ENCODE measurements around the gene CCNY. TPM values are rescaled to one million over a fixed set of nuclear protein-coding genes. Genes with fewer than 3 reads are reported as not detected.

Gene CCNY
- total and polyA plus RNA-seq, 2 of the 13 experiments (the other 11 are each of a cell fraction or from before 2014, with no cell fraction given) = 48.2 to 54.7 TPM

GRCh38 chr10:35533565-35533964 lies 197.3 kb downstream of the CCNY start:
- no peak for TF ChIP-seq ZNF597 (CRISPR knock-in tag; IDR thresholded peaks at IDR 0.05)
- TF ChIP-seq TOE1 (CRISPR knock-in tag; IDR thresholded peaks at IDR 0.05) = no peak
- no peak for TF ChIP-seq SIX1 (CRISPR knock-in tag; IDR thresholded peaks at IDR 0.05; ENCODE audit: borderline replicate concordance)
- no peak for TF ChIP-seq STAT5B (CRISPR knock-in tag; IDR thresholded peaks at IDR 0.05)
- TF ChIP-seq GABPA (IDR thresholded peaks at IDR 0.05; ENCODE audit: low read depth, low read length) = no peak
- TF ChIP-seq GABPA (CRISPR knock-in tag; IDR thresholded peaks at IDR 0.05; ENCODE audit: low read depth) = no peak
- no peak for TF ChIP-seq ZNF580 (CRISPR knock-in tag; IDR thresholded peaks at IDR 0.05; ENCODE audit: borderline replicate concordance, low read depth)
- TF ChIP-seq ATF7-NPFF (CRISPR knock-in tag; IDR thresholded peaks at IDR 0.05; ENCODE audit: low read depth) = no peak
- in situ Hi-C loops (cut with HindIII; ENCODE audit: extremely low pct_ligation_motif_present, low pct_unique_long_range_greater_than_20kb) (no loop called here), intact Hi-C loops (cut with micrococcal nuclease; ENCODE audit: unreplicated experiment) (no loop called here)
- FAIRE-seq (no peak), DNase-seq (ENCODE audit: low spot score) (no peak), ATAC-seq (no peak)
- no peak overlapping the region for H3K4me3 ChIP-seq (replicated peaks in 1 of 3; ENCODE audit: insufficient read depth in 1 of 3, low read depth in 2 of 3, low read length in 3 of 3)
- H3K9ac ChIP-seq (ENCODE audit: insufficient read depth, low read depth, low read length) = no peak overlapping the region
- H3K36me3 ChIP-seq (replicated peaks in 1 of 2; ENCODE audit: control insufficient read depth in 1 of 2, insufficient read depth in 2 of 2, low read length in 2 of 2) = peaks cover 26 to 73% of the 10 kb centered on the region in 2 experiments; a peak in 4 of 5 replicates
- BruUV-seq (replicated peaks) = no TSS peak
- H3K27me3 ChIP-seq (ENCODE audit: control insufficient read depth in 1 of 2, insufficient read depth in 2 of 2, low read length in 2 of 2) = no peaks in the 10 kb centered on the region
- H3K79me2 ChIP-seq (ENCODE audit: insufficient read depth, low read length) = no peaks in the 10 kb centered on the region
- no peaks in the 10 kb centered on the region for H3K4me1 ChIP-seq (ENCODE audit: insufficient read depth, low read length)
- WGBS (ENCODE audit: low lambda C conversion rate) = 96% methylated on average over 4 of the region's 4 CpGs
- CTCF ChIA-PET (ENCODE audit: low intra/inter-chr PET ratio, low total read pairs) = no interaction called here
- POLR2A ChIA-PET = no interaction called here
- no peaks in the 10 kb centered on the region for H3K9me3 ChIP-seq (ENCODE audit: low read length)
- no peak overlapping the region for H2AFZ ChIP-seq (ENCODE audit: low read length)
- no peaks in the 10 kb centered on the region for H4K20me1 ChIP-seq (ENCODE audit: insufficient read depth, low read length)
- H3K27ac ChIP-seq (ENCODE audit: extremely low read length, insufficient read depth, low read length) = no peak overlapping the region
- H3K4me2 ChIP-seq (ENCODE audit: low read depth, low read length) = no peak overlapping the region

- TF ChIP-seq ZNF468 (CRISPR knock-in tag; IDR thresholded peaks at IDR 0.05) = no peak
- TF ChIP-seq ZNF235 (CRISPR knock-in tag; IDR thresholded peaks at IDR 0.05; ENCODE audit: borderline replicate concordance) = no peak
- no peak for TF ChIP-seq ETV5 (CRISPR knock-in tag; IDR thresholded peaks at IDR 0.05; ENCODE audit: borderline replicate concordance)
- TF ChIP-seq SRSF4 (IDR thresholded peaks at IDR 0.05; ENCODE audit: low read depth, low read length, poor library complexity, severe bottlenecking) = no peak
- TF ChIP-seq ZNF101 (CRISPR knock-in tag; IDR thresholded peaks at IDR 0.05; ENCODE audit: borderline replicate concordance, low read depth) = no peak
- no peak overlapping the region for H3K27ac ChIP-seq (ENCODE audit: extremely low read length, insufficient read depth, low read length)
- no peak overlapping the region for H3K9ac ChIP-seq (ENCODE audit: insufficient read depth, low read depth, low read length)
- H4K20me1 ChIP-seq (ENCODE audit: insufficient read depth, low read length) = no peaks in the 10 kb centered on the region
- no peaks in the 10 kb centered on the region for H3K9me3 ChIP-seq (ENCODE audit: low read length)
- 100% methylated on average over 3 of the region's 3 CpGs for WGBS (ENCODE audit: low lambda C conversion rate)
- ChIA-PET CTCF (ENCODE audit: low intra/inter-chr PET ratio, low total read pairs) (no interaction called here), POLR2A (no interaction called here)
- no peak overlapping the region for H3K4me2 ChIP-seq (ENCODE audit: low read depth, low read length)
- intact Hi-C loops (cut with micrococcal nuclease; ENCODE audit: unreplicated experiment) (no loop called here), in situ Hi-C loops (cut with HindIII; ENCODE audit: extremely low pct_ligation_motif_present, low pct_unique_long_range_greater_than_20kb) (no loop called here)
- FAIRE-seq = no peak
- no TSS peak for BruUV-seq (replicated peaks)
- no peaks in the 10 kb centered on the region for H3K27me3 ChIP-seq (ENCODE audit: control insufficient read depth in 1 of 2, insufficient read depth in 2 of 2, low read length in 2 of 2)
- ATAC-seq = no peak
- H2AFZ ChIP-seq (ENCODE audit: low read length) = no peak overlapping the region
- peaks cover 24 to 68% of the 10 kb centered on the region in 2 experiments; a peak in 4 of 5 replicates for H3K36me3 ChIP-seq (replicated peaks in 1 of 2; ENCODE audit: control insufficient read depth in 1 of 2, insufficient read depth in 2 of 2, low read length in 2 of 2)
- no peak for DNase-seq (ENCODE audit: low spot score)
- H3K79me2 ChIP-seq (ENCODE audit: insufficient read depth, low read length) = no peaks in the 10 kb centered on the region
- H3K4me1 ChIP-seq (ENCODE audit: insufficient read depth, low read length) = no peaks in the 10 kb centered on the region
- no peak overlapping the region for H3K4me3 ChIP-seq (replicated peaks in 1 of 3; ENCODE audit: insufficient read depth in 1 of 3, low read depth in 2 of 3, low read length in 3 of 3)
Observed at GRCh38 chr10:35535136-35535535, 198.8 kb downstream of the CCNY start.

Data from HepG2 (cell line).